Embryonic facial prominence (tissue), 1 donor: ENCODE results near the gene MAGI2.
"Not testable (repeated sequence)": the region's sequence is repeated elsewhere in the genome, so short reads cannot be mapped to it uniquely, and the experiment has no call there.

Experiments used
- DNase-seq: peaks from one replicate; pipeline ENCODE4 v3.0.0-alpha.2; 2016; ENCODE audit errors: extremely low spot score

Gene MAGI2

DNA sequence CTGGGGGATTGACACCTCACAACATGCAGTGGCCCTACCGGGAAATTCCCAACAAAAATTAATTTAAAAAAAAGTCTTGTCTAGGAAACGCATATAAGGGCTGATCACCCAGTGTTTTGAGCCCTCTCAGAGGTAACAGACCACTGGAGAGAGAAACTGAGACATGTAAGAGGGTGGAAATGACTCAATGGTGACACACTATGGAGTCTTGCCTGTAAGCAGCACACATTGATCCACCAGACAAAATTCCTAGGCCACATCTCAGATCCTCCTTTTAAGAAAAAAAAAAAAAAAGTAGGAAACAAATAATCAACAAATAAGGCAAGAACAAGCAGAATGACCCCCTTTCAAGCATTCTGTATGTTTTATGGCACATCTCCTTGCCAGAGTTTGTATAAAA lies 296.2 kb downstream of the MAGI2 start:
- DNase-seq = no peak

- no peak for DNase-seq
Observed at GRCh38 chr7:79149831-79150230, 303.6 kb downstream of the MAGI2 start.

DNA sequence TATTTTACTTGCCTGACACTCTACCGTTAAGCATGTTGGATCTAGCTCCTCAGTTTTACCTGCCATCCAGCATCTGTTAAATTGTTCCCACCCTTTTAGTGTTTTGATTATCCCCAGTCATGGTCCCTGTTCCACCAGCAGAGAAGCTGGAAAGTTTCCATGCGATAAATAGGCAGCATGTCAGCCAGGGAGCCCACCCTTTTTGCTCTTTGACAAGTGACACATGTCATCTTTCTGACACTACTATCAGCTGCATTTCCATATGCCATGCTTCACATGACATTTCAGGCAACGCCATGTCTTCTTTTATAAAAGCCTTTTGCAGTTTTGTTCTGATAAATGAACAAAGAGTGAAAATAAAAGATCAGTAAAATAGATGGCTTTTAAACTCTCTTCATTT lies 310.8 kb downstream of the MAGI2 start:
- no peak for DNase-seq

- no peak for DNase-seq
Observed at GRCh38 chr7:79141252-79141651, 312.2 kb downstream of the MAGI2 start.

- DNase-seq = no peak
Observed at GRCh38 chr7:79137942-79138341, 315.5 kb downstream of the MAGI2 start.

DNA sequence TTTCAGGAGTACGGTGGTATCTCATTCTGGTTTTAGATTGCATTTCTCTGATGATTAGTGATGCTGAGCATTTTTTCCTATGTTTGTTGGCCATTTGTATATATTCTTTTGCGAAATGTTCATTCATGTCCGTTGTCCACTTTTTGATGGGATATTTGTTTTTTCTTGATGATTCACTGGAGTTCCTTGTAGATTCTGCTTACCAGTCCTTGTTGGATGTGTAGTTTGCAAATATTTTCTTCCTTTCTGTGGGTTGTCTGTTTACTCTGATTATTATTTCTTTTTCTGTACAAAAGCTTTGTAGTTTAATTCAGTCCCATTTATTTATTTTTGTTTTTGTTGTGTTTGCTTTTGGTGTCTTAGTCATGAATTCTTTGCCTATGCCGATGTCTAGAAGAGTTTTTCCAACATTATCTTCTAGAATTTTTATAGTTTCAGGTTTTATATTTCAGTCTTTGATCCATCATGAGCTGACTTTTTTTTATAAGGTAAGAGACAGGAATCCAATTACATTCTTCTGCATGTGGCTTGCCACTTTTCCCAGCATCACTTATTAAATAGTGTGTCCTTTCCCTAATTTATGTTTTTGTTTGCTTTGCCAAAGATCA lies 320.5 kb downstream of the MAGI2 start:
- DNase-seq = no peak

DNA sequence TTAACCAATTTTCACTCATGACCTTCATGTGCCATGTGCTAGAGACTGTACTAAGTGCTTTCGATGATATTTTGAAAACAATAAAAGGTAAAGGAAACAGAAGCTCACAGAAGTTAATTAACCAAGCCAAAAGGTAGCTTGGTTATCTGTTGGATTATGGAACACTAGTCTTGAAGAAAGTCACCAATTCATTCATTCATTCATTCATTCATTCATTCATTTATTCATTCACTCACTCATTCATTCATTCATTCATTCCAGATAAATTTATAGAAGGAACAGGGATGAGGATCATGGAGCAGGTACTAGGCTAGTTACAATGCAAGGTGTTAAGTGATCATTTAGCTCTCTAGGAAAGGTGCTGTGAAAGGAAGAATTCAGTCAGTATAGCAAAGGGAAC lies 322.8 kb downstream of the MAGI2 start:
- DNase-seq = no peak

DNA sequence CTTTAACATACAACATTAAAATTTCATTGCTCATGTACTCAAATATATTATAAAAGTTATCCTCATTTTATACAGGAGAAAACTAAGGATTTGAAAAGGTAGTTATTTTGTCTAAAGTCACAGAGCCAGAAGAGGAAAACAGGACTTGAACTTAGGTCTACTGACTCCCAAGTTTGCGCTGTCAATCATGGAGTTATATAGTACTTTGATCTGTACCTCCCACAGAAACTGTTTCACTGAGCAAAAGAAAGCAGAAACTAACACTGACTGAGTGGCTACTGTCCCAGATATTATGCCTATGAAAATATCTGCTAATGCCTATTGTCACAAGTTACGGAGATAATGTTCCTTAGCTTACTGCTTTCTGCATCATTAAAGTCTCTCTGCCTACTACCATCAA lies 329.1 kb downstream of the MAGI2 start:
- no peak for DNase-seq

DNA sequence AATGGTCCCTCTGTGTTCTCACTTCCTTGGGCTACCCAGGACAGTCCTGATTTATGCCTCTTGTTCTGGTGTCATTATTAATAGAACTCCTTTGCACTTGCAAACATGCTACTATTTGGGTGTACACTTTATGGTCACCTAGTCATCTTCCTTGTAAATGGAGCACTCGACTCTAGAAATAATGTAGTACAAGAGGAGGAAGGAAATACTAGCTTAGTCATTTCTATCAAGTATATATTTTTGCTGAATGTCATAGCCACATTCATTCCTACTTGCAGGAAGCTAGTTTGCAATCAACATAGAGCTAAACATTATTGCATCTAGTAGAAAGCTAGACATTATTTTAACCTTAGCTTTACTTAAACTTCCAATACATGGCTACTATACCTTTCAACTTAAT lies 335.3 kb downstream of the MAGI2 start:
- DNase-seq = no peak

DNA sequence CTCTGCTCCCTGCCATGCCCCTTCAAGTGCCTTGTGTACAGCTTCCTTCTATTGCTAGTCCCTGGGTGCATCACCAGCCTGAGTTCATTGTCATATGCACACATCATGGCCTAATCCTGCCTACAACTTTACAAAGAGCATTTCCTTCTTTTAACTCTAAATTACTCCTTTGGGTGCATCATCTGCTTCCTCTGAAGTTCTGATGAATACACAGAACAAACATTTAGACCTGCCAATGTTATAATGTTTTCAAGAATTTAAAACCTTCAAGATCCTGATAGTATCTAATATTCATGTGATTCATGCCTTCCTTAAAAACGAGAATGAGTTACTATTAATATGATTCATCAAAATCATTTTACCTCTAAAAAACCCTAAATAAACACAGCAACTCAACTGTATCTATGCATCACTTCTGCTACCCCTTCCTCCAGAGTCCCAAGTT lies 357.1 kb downstream of the MAGI2 start:
- no peak for DNase-seq

GRCh38 chr7:79093421-79093820 lies 360.0 kb downstream of the MAGI2 start:
- no peak for DNase-seq

DNA sequence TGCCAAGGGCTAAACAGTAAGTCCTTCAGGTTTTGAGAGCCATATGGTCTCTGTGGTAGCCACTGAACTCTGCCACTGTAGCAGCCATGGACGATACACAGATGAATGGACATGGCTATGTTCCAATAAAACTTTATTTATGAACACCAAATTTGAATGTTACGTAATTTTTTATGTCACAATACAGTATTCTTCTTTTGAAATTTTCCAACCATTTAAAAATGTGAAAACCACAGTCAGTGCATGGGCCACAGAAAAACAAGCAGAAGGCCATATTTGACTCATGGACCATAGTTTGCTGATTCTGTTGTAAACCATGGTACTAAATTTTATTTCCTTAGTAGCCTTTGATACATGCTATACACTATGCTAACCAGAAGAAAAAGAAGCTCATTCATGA lies 361.8 kb downstream of the MAGI2 start:
- DNase-seq = no peak

DNA sequence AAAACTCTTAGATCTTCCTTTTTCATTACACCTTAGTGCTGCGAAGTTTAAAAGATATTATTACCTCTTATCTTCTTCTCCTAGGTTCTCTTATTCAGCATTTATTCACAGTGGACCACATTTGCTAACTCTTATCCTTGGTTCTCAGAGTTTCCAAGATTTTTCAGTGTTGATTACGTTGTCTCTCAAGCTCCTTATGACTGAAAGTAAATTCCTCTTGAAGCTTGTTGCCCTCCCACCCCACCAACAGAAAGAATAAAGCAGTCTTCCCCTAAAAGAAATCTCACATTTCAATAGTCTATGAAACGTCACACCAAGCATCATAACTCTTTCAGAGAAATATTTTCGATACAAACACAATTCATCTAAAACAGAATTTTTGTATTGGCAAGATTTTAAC lies 362.5 kb downstream of the MAGI2 start:
- DNase-seq = no peak

DNA sequence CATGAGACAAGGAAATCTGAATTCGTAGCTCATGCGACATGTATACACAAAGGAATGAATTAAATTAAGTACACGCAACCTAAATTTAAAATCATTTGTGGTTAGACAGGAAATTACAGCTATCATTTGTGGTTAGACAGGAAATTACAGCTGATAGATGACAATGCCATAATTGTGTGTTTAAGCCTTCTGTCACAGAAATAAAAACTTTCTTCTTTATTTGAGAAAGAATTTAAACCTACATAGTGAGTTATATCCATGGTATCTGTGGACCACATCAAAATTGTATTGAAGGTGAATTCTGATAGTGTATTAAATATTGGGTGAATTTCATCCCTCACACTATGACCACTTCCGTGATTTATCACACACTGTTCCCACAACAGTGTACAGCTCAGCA lies 362.9 kb downstream of the MAGI2 start:
- no peak for DNase-seq

- DNase-seq = no peak
Observed at GRCh38 chr7:79084423-79084822, 369.0 kb downstream of the MAGI2 start.

DNA sequence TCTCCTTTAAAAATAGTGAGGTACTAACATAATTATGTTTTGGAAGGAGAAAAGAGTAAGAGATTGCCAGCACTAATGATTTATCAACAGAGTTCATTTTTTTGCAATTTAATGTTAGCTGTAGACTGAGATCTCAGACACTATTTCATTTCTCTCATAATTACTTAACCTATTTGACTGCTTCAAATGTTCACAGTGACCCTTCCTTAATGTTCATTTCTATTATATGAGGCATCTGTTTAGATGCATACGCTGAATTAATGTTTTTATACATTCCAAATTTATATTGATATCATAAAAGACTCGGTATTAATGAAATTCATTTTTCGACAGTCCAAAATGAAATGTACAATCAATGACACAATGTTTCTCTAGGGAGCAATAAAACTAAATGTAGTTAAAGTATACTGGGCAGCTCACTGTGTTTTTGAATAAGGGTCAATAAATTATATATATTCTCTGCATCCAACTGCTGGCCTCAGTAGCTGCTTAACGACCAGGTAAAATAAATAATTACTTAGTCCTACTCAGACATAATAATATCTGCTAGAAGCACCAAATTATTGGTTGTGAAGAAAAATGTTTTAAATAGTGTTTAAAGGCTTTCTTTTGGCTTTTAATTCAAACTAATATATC lies 373.4 kb downstream of the MAGI2 start:
- no peak for DNase-seq

- no peak for DNase-seq
Observed at GRCh38 chr7:79078273-79078672, 375.2 kb downstream of the MAGI2 start.

- not testable (repeated sequence) for DNase-seq
Observed at GRCh38 chr7:79071187-79071586, 382.3 kb downstream of the MAGI2 start.

DNA sequence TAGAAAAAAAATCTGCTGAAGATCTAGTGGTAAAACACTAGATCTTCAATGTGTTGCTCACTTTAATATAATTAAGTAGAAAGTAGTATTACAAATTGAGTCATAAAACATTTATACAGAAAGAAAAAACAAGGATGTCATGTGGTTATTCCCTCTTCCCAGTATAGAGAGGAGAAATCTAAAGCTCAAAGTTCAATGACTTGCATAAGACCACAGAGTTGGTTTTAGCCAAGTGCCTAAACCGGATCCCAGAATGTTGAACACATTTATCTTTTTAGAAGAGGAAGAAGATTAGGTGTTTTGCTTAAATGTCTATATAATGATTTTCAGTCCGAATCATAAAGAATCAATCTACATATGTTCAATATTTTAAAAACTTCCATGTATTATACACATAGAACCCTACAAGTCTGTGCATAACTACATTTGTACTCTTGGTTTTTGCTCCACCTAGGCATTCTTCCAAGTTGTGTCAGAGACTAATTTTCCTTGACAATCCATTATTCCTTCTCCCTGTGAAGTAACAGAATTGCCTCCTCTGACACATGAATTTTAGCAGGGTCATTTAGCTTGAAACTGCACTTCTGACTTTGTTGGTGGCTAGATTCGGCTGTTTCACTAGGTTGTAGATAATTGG lies 389.2 kb downstream of the MAGI2 start:
- DNase-seq = no peak

GRCh38 chr7:79063019-79063698 lies 390.3 kb downstream of the MAGI2 start:
- no peak for DNase-seq

- no peak for DNase-seq
Observed at GRCh38 chr7:79060498-79060897, 393.0 kb downstream of the MAGI2 start.

DNA sequence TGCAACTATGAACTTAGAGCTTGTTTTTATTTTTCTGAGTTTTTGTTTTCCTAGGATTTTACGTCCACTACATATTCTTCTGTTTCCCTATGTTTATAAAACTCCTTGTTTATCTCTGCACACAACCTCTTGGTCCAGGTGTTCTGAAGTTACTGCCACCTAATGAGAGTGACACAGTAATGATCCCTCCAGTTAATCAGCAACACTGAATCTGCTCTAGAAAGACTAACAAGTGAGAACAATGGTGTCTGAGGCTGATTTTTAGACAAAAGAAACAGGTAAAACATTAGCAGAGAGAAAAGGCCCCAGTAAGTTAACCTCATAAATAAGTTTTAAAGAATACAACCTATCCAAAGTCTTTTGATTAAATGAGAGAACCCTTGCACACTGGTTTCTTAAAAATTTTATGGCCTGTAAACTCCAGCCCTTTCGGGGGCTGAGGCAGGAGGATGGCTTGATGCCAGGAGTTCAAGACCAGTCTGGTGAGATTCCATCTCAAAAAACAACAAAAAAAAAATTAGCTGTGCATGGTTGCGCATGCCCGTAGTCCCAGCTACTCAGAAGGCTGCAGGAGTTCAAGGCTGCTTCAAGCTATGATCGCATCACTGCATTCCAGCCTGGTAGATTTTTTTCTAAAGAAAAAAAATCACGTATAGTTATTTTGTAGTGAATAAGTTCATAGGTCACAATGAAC lies 397.6 kb downstream of the MAGI2 start:
- no peak for DNase-seq
